SK-N-SH treated with all-trans-retinoic acid at 6 μM for 48 hours (cell line): ENCODE results near the gene PKP4.

Experiments used
- ARNTL ChIP-seq: fragments of 450-650 bp; formaldehyde crosslinking; IDR thresholded peaks from 2 replicates; pipeline ENCODE4 v1.5.0; 2020; ENCODE audit warnings: low read depth, mild to moderate bottlenecking, moderate library complexity, borderline replicate concordance
- CREB5 ChIP-seq: fragments of 250-450 bp; sonication (Bioruptor Pico); IDR thresholded peaks from 2 replicates; pipeline ENCODE4 v1.5.1; 2020; ENCODE audit warnings: low read depth, mild to moderate bottlenecking, moderate library complexity
- RARB ChIP-seq: fragments of 250-450 bp; sonication (Bioruptor Pico); IDR thresholded peaks from 2 replicates; pipeline ENCODE4 v1.8.0; 2021; ENCODE audit warnings: mild to moderate bottlenecking, moderate library complexity
- TF ChIP-seq, protein P1 (sequence below): fragments of 250-450 bp; sonication (Bioruptor Pico); IDR thresholded peaks from 2 replicates; pipeline ENCODE4 v1.8.0; 2020; ENCODE audit warnings: mild to moderate bottlenecking, moderate library complexity, borderline replicate concordance
- TF ChIP-seq, protein P2 (sequence below): fragments of 250-450 bp; sonication (Bioruptor Pico); IDR thresholded peaks from 2 replicates; pipeline ENCODE4 v1.8.0; 2021; ENCODE audit warnings: low read depth, mild to moderate bottlenecking, moderate library complexity, borderline replicate concordance

DNA sequence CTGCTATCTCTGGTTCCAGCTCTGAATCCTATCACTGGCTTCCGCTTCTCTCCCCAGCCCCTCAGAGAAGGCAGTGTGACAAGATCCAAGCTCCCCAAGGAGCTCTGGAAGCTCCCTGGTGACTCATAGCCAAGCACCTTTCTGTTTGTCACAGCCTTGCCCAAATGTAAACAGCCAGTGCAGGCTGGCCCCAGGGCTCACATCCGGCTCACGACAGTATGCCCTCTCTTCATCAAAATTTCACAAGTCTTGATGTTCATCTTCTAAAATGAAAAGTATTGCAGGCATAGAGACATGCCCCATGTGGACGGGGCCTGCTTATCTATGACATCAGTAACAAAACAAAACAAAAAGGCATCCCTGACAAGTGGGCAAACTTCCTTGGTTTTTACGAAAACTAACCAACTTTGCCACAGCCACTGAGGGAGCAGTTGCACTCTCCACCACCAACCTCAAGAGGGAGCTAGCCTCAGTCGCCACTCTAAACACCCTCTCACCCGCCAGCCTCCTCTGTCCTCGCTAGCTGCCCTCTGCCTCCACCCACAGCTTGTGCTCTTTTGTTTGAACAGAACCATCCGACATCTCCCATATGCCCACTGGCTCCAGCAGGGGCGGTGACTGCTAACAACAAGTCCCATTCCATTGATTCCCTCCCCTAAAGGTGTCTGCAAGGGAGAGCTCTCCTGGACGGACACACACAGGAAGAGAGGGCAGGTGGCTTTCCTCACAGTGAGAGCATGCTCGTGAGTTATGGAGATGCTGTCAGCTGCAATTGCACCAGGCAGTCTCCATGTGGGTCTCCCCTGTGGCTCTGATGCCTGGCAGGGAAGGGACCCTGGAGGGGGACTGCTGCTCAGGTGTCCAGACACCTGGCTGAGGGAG is 267.4 kb downstream of the PKP4 start:
- TF ChIP-seq, protein P1, sequence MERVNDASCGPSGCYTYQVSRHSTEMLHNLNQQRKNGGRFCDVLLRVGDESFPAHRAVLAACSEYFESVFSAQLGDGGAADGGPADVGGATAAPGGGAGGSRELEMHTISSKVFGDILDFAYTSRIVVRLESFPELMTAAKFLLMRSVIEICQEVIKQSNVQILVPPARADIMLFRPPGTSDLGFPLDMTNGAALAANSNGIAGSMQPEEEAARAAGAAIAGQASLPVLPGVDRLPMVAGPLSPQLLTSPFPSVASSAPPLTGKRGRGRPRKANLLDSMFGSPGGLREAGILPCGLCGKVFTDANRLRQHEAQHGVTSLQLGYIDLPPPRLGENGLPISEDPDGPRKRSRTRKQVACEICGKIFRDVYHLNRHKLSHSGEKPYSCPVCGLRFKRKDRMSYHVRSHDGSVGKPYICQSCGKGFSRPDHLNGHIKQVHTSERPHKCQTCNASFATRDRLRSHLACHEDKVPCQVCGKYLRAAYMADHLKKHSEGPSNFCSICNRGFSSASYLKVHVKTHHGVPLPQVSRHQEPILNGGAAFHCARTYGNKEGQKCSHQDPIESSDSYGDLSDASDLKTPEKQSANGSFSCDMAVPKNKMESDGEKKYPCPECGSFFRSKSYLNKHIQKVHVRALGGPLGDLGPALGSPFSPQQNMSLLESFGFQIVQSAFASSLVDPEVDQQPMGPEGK (CRISPR knock-in tag), result no peak
- TF ChIP-seq RARB (CRISPR knock-in tag) (no peak), ARNTL (no peak), CREB5 (no peak)
- TF ChIP-seq, protein P2, sequence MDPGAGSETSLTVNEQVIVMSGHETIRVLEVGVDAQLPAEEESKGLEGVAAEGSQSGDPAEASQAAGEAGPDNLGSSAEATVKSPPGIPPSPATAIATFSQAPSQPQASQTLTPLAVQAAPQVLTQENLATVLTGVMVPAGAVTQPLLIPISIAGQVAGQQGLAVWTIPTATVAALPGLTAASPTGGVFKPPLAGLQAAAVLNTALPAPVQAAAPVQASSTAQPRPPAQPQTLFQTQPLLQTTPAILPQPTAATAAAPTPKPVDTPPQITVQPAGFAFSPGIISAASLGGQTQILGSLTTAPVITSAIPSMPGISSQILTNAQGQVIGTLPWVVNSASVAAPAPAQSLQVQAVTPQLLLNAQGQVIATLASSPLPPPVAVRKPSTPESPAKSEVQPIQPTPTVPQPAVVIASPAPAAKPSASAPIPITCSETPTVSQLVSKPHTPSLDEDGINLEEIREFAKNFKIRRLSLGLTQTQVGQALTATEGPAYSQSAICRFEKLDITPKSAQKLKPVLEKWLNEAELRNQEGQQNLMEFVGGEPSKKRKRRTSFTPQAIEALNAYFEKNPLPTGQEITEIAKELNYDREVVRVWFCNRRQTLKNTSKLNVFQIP (CRISPR knock-in tag), result no peak
